K562 (cell line): ENCODE data around the gene PPAN. TPM values are rescaled to one million over a fixed set of nuclear protein-coding genes. Genes with fewer than 3 reads are reported as not detected.

Source experiments
- CBX5 ChIP-seq: IDR thresholded peaks from 2 replicates; pipeline ENCODE4 v1.6.1; 2014; ENCODE audit warnings: low read depth, borderline replicate concordance
- CEBPB ChIP-seq: fragments of 450-650 bp; IDR thresholded peaks from 2 replicates; pipeline ENCODE4 v1.6.1; 2016; ENCODE audit warnings: missing genetic modification characterization, missing compliant biosample characterization
- EZH2 ChIP-seq: IDR thresholded peaks from 2 replicates; pipeline ENCODE4 v1.6.1; 2012; ENCODE audit warnings: low read depth, mild to moderate bottlenecking, inconsistent platforms, low read length, borderline replicate concordance
- GTF2B ChIP-seq: IDR thresholded peaks from 2 replicates; pipeline ENCODE4 v1.6.1; 2011; ENCODE audit not compliant: insufficient read length; ENCODE audit errors: extremely low read depth
- GTF3C2 ChIP-seq: IDR thresholded peaks from 3 replicates; pipeline ENCODE4 v1.6.1; 2011; ENCODE audit warnings: borderline replicate concordance, mild to moderate bottlenecking, moderate library complexity; ENCODE audit not compliant: insufficient read length; ENCODE audit errors: extremely low read depth
- ILF3 ChIP-seq: fragments of 450-650 bp; IDR thresholded peaks from 2 replicates; pipeline ENCODE4 v1.6.1; 2018; ENCODE audit warnings: antibody characterized with exemption, mild to moderate bottlenecking, moderate library complexity, borderline replicate concordance
- ILK ChIP-seq: fragments of 450-650 bp; IDR thresholded peaks from 2 replicates; pipeline ENCODE4 v1.6.1; 2016; ENCODE audit warnings: missing genetic modification characterization, low read depth, mild to moderate bottlenecking, missing compliant biosample characterization, moderate library complexity, borderline replicate concordance
- MAFG ChIP-seq: fragments of 450-650 bp; conservative IDR thresholded peaks from 2 replicates; pipeline ENCODE4 v1.6.1; 2016; ENCODE audit warnings: missing genetic modification characterization, missing compliant biosample characterization
- MIER1 ChIP-seq: fragments of 450-650 bp; IDR thresholded peaks from 2 replicates; pipeline ENCODE4 v1.6.1; 2016; ENCODE audit warnings: antibody characterized with exemption, mild to moderate bottlenecking, low read depth
- NEUROD1 ChIP-seq: fragments of 150-350 bp; IDR thresholded peaks from 2 replicates; pipeline ENCODE4 v1.6.1; 2014; ENCODE audit warnings: borderline replicate concordance, low read length, low read depth; ENCODE audit not compliant: partially characterized antibody
- RB1 ChIP-seq: fragments of 450-650 bp; IDR thresholded peaks from 2 replicates; pipeline ENCODE4 v1.6.1; 2017; ENCODE audit warnings: low read depth, mild to moderate bottlenecking
- RBM22 ChIP-seq: fragments of 200-400 bp; formaldehyde crosslinking; IDR thresholded peaks from 2 replicates; pipeline ENCODE4 v1.6.1; 2018; ENCODE audit warnings: low read length, low read depth; ENCODE audit not compliant: poor library complexity, severe bottlenecking
- RHOXF2B ChIP-seq: fragments of 250-450 bp; sonication (Bioruptor Pico); conservative IDR thresholded peaks from 2 replicates; pipeline ENCODE4 v1.5.1; 2021
- TCF7L2 ChIP-seq: fragments of 150-350 bp; IDR thresholded peaks from 2 replicates; pipeline ENCODE4 v1.6.1; 2016; ENCODE audit warnings: low read depth, mild to moderate bottlenecking, low read length, moderate library complexity
- ZC3H11A ChIP-seq: IDR thresholded peaks from 2 replicates; pipeline ENCODE4 v1.6.1; 2012; ENCODE audit warnings: low read depth, low read length, improper control_type of control experiment
- polyA plus RNA-seq, 8 experiments: library from polyadenylated mRNA; depleted of rRNA in 4 of 8; stranded (reverse) in 5 of 8; unstranded in 3 of 8; fragments of >200 nt; fragmentation: Nextera tagmentation in 2 of 8; fragmentation: Illumina TruSeq in 1 of 8; extraction: Ambion mirVana in 2 of 8; extraction: Trizol in 1 of 8; gene quantifications; 2 replicates each; pipeline versions ENCODE4 v1.2.1 to v1.2.3, GENCODE V29; 2011 to 2014; ENCODE audit warnings: inconsistent platforms in 1 of 8, missing spikeins in 1 of 8
- total RNA-seq, 7 experiments: library from RNA; depleted of rRNA in 6 of 7; stranded (reverse); fragments of >200 nt in 6 of 7; fragmentation: Illumina TruSeq in 2 of 7; extraction: Trizol in 2 of 7; gene quantifications; 2 replicates each; pipeline versions ENCODE4 v1.2.1 to v1.2.3, GENCODE V29; 2011 to 2021; ENCODE audit warnings: low replicate concordance in 1 of 7
- TF ChIP-seq, protein P1 (sequence below): IDR thresholded peaks from 2 replicates; pipeline ENCODE4 v1.6.1; 2011; ENCODE audit warnings: borderline replicate concordance, low read depth, mild to moderate bottlenecking, moderate library complexity, low read length; ENCODE audit not compliant: insufficient read depth, poor library complexity, severe bottlenecking
- TF ChIP-seq, protein P2 (sequence below), 2 experiments: fragments of 450-650 bp in 1 of 2; sonication (generic) in 1 of 2; formaldehyde crosslinking; conservative IDR thresholded peaks; 2 replicates each; pipeline versions ENCODE4 v1.4.0 to v1.8.1; 2020 to 2022; ENCODE audit warnings: mild to moderate bottlenecking in 1 of 2, missing genetic modification reagents in 1 of 2
- TF ChIP-seq, protein P3 (sequence below): sonication (generic); formaldehyde crosslinking; IDR thresholded peaks from 2 replicates; pipeline ENCODE4 v1.8.0; 2022; ENCODE audit warnings: mild to moderate bottlenecking, low read depth, missing genetic modification reagents

Gene PPAN
- total and polyA plus RNA-seq, 9 of the 15 experiments (the other 6 are each of a cell fraction or from before 2014, with no cell fraction given), result 2.2 to 129 (median 59.1) TPM

- TF ChIP-seq, protein P1, sequence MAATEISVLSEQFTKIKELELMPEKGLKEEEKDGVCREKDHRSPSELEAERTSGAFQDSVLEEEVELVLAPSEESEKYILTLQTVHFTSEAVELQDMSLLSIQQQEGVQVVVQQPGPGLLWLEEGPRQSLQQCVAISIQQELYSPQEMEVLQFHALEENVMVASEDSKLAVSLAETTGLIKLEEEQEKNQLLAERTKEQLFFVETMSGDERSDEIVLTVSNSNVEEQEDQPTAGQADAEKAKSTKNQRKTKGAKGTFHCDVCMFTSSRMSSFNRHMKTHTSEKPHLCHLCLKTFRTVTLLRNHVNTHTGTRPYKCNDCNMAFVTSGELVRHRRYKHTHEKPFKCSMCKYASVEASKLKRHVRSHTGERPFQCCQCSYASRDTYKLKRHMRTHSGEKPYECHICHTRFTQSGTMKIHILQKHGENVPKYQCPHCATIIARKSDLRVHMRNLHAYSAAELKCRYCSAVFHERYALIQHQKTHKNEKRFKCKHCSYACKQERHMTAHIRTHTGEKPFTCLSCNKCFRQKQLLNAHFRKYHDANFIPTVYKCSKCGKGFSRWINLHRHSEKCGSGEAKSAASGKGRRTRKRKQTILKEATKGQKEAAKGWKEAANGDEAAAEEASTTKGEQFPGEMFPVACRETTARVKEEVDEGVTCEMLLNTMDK, result no peak
- TF ChIP-seq MAFG, result no peak
- TF ChIP-seq, protein P2, sequence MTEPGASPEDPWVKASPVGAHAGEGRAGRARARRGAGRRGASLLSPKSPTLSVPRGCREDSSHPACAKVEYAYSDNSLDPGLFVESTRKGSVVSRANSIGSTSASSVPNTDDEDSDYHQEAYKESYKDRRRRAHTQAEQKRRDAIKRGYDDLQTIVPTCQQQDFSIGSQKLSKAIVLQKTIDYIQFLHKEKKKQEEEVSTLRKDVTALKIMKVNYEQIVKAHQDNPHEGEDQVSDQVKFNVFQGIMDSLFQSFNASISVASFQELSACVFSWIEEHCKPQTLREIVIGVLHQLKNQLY (CRISPR knock-in tag; conservative IDR thresholded peaks at IDR 0.05), result no peak
- TF ChIP-seq ILF3, result no peak
- no peak for TF ChIP-seq CEBPB
- no peak for TF ChIP-seq RBM22
- 0 out of 2 replicates have a peak, but pooled peaks have one; percentile 13 for TF ChIP-seq CBX5
- TF ChIP-seq GTF2B, result no peak
- TF ChIP-seq RB1, result no peak
- TF ChIP-seq ZC3H11A, result no peak
- TF ChIP-seq ILK (tag), result no peak
- TF ChIP-seq NEUROD1, result no peak
- no peak for TF ChIP-seq RHOXF2B (CRISPR knock-in tag)
- no peak for TF ChIP-seq EZH2
- TF ChIP-seq TCF7L2, result no peak
- TF ChIP-seq, protein P3, sequence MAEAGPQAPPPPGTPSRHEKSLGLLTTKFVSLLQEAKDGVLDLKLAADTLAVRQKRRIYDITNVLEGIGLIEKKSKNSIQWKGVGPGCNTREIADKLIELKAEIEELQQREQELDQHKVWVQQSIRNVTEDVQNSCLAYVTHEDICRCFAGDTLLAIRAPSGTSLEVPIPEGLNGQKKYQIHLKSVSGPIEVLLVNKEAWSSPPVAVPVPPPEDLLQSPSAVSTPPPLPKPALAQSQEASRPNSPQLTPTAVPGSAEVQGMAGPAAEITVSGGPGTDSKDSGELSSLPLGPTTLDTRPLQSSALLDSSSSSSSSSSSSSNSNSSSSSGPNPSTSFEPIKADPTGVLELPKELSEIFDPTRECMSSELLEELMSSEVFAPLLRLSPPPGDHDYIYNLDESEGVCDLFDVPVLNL (CRISPR knock-in tag), result no peak
- TF ChIP-seq GTF3C2, result no peak
- peak; percentile 97 for TF ChIP-seq MIER1
Measured at GRCh38 chr19:10061717-10062310, 44.3 kb upstream of the PPAN start (continued).
